Neural crest cell (in vitro differentiated cells): ENCODE results near the gene B4GALT6. TPM values are rescaled to one million over a fixed set of nuclear protein-coding genes. Genes with fewer than 3 reads are reported as not detected.

Experiments
- DNase-seq: peaks from one replicate; pipeline ENCODE4 v3.0.0; 2021; ENCODE audit warnings: low read depth, mixed read lengths, low spot score
- H3K27ac Mint-ChIP-seq: one replicate; pipeline ENCODE4 v1.8.0; 2021; ENCODE audit warnings: mild to moderate bottlenecking, mixed read lengths; ENCODE audit not compliant: unreplicated experiment
- H3K27me3 Mint-ChIP-seq: 2 replicates; pipeline ENCODE4 v1.8.0; 2021; ENCODE audit warnings: low read depth, mild to moderate bottlenecking, mixed read lengths
- H3K36me3 Mint-ChIP-seq: 2 replicates; pipeline ENCODE4 v1.8.0; 2021; ENCODE audit warnings: low read depth, mild to moderate bottlenecking, mixed read lengths
- H3K4me1 Mint-ChIP-seq: 2 replicates; pipeline ENCODE4 v1.8.0; 2021; ENCODE audit warnings: mixed read lengths
- H3K4me3 Mint-ChIP-seq: one replicate; pipeline ENCODE4 v1.8.0; 2021; ENCODE audit warnings: mild to moderate bottlenecking, mixed read lengths
- H3K9me3 Mint-ChIP-seq: 2 replicates; pipeline ENCODE4 v1.8.0; 2021; ENCODE audit warnings: mixed read lengths
- total RNA-seq: library from RNA; stranded (reverse); gene quantifications from 2 replicates; pipeline ENCODE4 v1.2.1, GENCODE V29; 2021
- TF ChIP-seq, protein P1 (sequence below): fragments of 200-600 bp; sonication (generic); conservative IDR thresholded peaks from 2 replicates; pipeline ENCODE4 v1.5.0; 2021; ENCODE audit warnings: antibody characterized with exemption, mild to moderate bottlenecking

B4GALT6 gene
- total RNA-seq, 1 donor from 2014 or later = 43.4 TPM

DNA sequence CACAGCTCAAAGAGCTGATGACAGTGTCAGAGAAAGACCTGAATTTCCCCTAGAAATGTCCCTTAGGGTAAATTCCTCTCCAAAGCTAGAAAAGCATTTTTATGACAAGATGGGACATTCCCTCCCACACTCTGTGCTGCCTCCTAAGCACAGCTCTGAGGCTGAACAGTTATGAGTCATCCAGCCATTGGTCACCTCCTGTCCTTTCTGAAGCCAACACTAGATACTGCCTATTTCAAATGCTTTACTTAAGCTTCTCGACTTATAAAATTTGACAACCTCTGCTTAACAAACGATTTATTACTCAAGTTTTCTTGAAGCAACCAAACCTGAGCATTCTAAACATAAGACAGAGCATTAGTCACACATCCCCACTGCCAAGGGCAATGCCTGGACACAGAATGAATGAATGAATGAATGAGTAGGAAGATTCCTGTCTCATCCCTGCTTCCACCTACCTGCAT lies 35.4 kb downstream of the B4GALT6 start:
- TF ChIP-seq, protein P1, sequence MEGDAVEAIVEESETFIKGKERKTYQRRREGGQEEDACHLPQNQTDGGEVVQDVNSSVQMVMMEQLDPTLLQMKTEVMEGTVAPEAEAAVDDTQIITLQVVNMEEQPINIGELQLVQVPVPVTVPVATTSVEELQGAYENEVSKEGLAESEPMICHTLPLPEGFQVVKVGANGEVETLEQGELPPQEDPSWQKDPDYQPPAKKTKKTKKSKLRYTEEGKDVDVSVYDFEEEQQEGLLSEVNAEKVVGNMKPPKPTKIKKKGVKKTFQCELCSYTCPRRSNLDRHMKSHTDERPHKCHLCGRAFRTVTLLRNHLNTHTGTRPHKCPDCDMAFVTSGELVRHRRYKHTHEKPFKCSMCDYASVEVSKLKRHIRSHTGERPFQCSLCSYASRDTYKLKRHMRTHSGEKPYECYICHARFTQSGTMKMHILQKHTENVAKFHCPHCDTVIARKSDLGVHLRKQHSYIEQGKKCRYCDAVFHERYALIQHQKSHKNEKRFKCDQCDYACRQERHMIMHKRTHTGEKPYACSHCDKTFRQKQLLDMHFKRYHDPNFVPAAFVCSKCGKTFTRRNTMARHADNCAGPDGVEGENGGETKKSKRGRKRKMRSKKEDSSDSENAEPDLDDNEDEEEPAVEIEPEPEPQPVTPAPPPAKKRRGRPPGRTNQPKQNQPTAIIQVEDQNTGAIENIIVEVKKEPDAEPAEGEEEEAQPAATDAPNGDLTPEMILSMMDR = no peak
- peaks cover 53% of the 10 kb centered on the region for H3K4me1 Mint-ChIP-seq
- H3K4me3 Mint-ChIP-seq = no peak overlapping the region
- peaks cover 18% of the 10 kb centered on the region for H3K36me3 Mint-ChIP-seq
- H3K27me3 Mint-ChIP-seq = no peaks in the 10 kb centered on the region
- no peaks in the 10 kb centered on the region for H3K9me3 Mint-ChIP-seq
- no peak for DNase-seq
- H3K27ac Mint-ChIP-seq = peak overlapping the region; percentile 24

DNA sequence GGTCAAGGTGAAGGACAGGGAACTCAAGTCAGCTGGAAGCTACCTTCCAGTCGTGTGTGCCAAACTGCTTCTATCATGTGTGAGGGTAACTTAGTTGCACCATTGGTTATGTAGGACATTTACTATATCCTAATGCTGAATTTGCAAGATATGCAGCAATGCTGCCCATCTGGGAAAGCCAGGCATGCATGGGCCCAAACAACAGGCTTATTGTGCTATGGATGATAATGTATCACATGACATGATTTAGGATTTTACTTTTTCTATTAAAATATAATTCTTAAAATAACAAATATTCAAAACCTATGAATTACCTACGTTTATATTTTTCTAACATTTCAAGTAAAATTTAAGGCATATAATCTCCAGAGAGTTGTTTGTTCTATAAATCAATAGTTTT lies 35.9 kb downstream of the B4GALT6 start:
- Mint-ChIP-seq H3K27ac (peak overlapping the region; percentile 54), H3K27me3 (no peaks in the 10 kb centered on the region), H3K4me1 (peaks cover 57% of the 10 kb centered on the region), H3K36me3 (peaks cover 15% of the 10 kb centered on the region), H3K4me3 (no peak overlapping the region), H3K9me3 (no peaks in the 10 kb centered on the region)
- TF ChIP-seq, protein P1 = no peak
- no peak for DNase-seq

DNA sequence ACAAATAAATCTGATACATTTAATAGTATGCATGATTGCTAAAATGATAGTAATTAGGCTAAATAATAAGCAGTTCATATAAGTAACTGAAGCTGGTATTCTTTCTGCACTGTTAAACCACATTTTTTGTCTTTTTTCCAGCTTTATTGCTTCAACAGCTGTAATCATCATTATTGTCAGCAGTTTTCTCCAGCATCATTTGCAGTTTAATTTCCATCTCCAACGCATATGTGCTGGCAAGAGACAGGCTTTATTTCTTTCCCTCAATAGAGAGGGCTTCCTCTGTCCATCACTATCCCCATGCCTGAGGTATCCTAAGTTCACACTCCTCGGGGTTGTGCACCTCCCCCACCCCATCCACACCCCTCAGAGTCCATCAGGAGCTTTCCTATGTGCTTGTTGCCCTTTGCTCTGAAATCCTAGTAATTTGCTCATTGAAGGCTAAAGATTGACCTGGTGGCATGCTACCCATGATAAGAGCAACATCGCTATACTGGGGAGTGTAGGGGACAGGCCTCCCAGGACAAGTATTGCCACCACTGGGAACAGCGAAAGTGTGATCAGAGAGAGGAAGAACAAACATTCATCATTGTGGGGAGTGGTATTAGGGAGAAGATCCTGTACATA lies 37.1 kb downstream of the B4GALT6 start:
- Mint-ChIP-seq H3K27ac (peak overlapping the region; percentile 12), H3K27me3 (no peaks in the 10 kb centered on the region), H3K4me1 (peaks cover 57% of the 10 kb centered on the region), H3K9me3 (no peaks in the 10 kb centered on the region), H3K36me3 (peaks cover 6% of the 10 kb centered on the region), H3K4me3 (no peak overlapping the region)
- TF ChIP-seq, protein P1 = no peak
- no peak for DNase-seq

DNA sequence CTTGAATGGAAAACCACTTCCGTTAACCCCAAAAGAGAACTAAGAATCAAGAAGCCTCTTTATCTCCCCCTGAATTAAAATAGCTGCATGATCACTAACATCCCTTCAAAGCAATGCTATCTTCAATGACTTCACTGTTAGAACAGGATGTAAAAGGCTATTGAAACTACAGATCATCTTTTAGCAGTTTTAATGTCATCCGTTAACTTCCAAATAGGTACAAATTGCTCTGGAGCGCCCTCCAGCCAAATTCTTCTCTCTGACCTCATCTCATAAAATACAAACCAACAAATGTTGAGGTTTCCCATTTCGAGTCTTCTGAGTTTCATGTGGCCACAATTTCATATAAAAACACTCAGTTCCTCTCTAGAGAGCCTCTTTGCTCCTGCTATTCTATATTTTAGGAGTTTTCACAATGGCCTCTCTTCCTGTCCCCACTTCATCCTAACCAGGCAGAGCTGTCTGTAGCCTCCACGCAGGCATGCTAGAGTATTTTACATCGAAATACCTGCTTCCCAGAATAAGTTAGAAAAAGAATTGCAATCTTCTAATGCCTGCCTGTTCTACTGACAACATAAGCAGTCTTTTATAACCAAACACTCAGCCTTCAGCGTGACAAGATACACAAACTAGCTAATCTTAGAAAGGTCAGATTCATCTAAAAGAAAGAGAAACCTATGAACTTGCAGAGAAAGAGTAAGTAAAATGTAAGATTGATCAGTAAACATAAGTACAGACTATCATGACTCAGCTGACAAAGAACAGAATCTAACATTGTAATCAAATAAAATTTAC lies 37.9 kb downstream of the B4GALT6 start:
- H3K27me3 Mint-ChIP-seq = no peaks in the 10 kb centered on the region
- no peaks in the 10 kb centered on the region for H3K9me3 Mint-ChIP-seq
- peak overlapping the region; percentile 82 for H3K27ac Mint-ChIP-seq
- peaks cover 5% of the 10 kb centered on the region for H3K36me3 Mint-ChIP-seq
- no peak for DNase-seq
- H3K4me1 Mint-ChIP-seq = peaks cover 57% of the 10 kb centered on the region
- TF ChIP-seq, protein P1 = no peak
- peak overlapping the region; percentile 38 for H3K4me3 Mint-ChIP-seq

DNA sequence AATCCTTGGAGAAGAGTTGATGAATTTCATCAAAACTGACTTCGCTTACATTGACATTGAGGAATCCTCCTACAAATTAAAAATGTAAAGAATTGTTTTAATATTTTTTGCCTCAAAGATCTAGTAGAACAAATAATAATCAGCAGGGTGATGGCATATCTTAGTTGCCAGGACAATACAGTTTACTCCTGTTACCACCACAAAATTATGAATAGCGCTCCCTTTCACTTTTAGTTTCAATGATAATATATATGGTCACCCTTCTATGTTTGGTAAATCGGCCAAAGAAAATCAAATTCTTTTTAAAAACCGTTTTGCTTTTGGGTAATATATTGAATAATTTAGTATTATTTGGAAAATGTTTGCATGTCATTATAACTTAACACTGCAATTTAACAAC lies 39.0 kb downstream of the B4GALT6 start:
- TF ChIP-seq, protein P1 = no peak
- Mint-ChIP-seq H3K4me1 (peaks cover 53% of the 10 kb centered on the region), H3K4me3 (no peak overlapping the region), H3K36me3 (peaks cover 5% of the 10 kb centered on the region), H3K27me3 (no peaks in the 10 kb centered on the region), H3K9me3 (no peaks in the 10 kb centered on the region), H3K27ac (no peak overlapping the region)
- DNase-seq = no peak
